H54 (cell line): Measurements from ENCODE around the gene KRTAP15-1.

Experiments
- DNase-seq: peaks from one replicate; pipeline ENCODE4 v3.0.0; 2011; ENCODE audit warnings: low spot score, mixed read lengths; ENCODE audit not compliant: insufficient read length
- FAIRE-seq: peaks from 3 replicates; lab custom pipeline; 2011; peaks lifted over from hg19 to GRCh38; lab: Jason Lieb, UNC
- POLR2A ChIP-seq: IDR thresholded peaks from 2 replicates; pipeline ENCODE4 v1.6.1; 2011; ENCODE audit warnings: low read depth, mild to moderate bottlenecking, low read length

Gene KRTAP15-1

GRCh38 chr21:30439975-30440374, at the start of gene KRTAP15-1:
Gene KRTAP15-1 (plus strand): TSS chr21:30440275. CDS start chr21:30440328, 53 bp downstream.
- TF ChIP-seq POLR2A = no peak
- no peak for DNase-seq
- no peak for FAIRE-seq

GRCh38 chr21:30391492-30392025, 48.5 kb upstream of the KRTAP15-1 start:
- FAIRE-seq (no peak), DNase-seq (no peak)
- TF ChIP-seq POLR2A = no peak

GRCh38 chr21:30395731-30396130, 44.3 kb upstream of the KRTAP15-1 start, which contains the start of gene KRTAP13-1:
Gene KRTAP13-1 (plus strand): TSS chr21:30396031. CDS start chr21:30396087, 56 bp downstream.
- no peak for TF ChIP-seq POLR2A
- FAIRE-seq (no peak), DNase-seq (no peak)

GRCh38 chr21:30408782-30409494, 31.1 kb upstream of the KRTAP15-1 start:
- no peak for TF ChIP-seq POLR2A
- peak; percentile 25 for DNase-seq
- peak; percentile 89 for FAIRE-seq

GRCh38 chr21:30415993-30416392, 24.1 kb upstream of the KRTAP15-1 start:
- no peak for DNase-seq
- no peak for FAIRE-seq
- TF ChIP-seq POLR2A = no peak

GRCh38 chr21:30425826-30426225, 14.2 kb upstream of the KRTAP15-1 start, which contains the start of gene KRTAP13-3:
Gene KRTAP13-3 (minus strand): TSS chr21:30425926. CDS start chr21:30425912, 14 bp downstream.
- FAIRE-seq (no peak), DNase-seq (no peak)
- TF ChIP-seq POLR2A = no peak

- TF ChIP-seq POLR2A = no peak
- FAIRE-seq (no peak), DNase-seq (no peak)
These were observed 13.3 kb upstream of the KRTAP15-1 start for GRCh38 chr21:30426731-30427130.

- FAIRE-seq = no peak
- no peak for TF ChIP-seq POLR2A
- DNase-seq = no peak
These were observed 9.9 kb upstream of the KRTAP15-1 start, which contains the start of gene KRTAP13-4 for GRCh38 chr21:30430170-30430655. Gene KRTAP13-4 (plus strand): TSS chr21:30430220. CDS start chr21:30430276, 56 bp downstream.

GRCh38 chr21:30434033-30434631, 5.9 kb upstream of the KRTAP15-1 start:
- FAIRE-seq (peak; percentile 90), DNase-seq (peak; percentile 4)
- no peak for TF ChIP-seq POLR2A

- DNase-seq (no peak), FAIRE-seq (no peak)
- TF ChIP-seq POLR2A = no peak
These were observed 3.0 kb upstream of the KRTAP15-1 start for GRCh38 chr21:30437010-30437565.

- no peak for TF ChIP-seq POLR2A
- FAIRE-seq = no peak
- no peak for DNase-seq
These were observed 3.2 kb downstream of the KRTAP15-1 start for GRCh38 chr21:30443226-30443625.

- TF ChIP-seq POLR2A = no peak
- no peak for DNase-seq
- no peak for FAIRE-seq
These were observed 4.1 kb downstream of the KRTAP15-1 start for GRCh38 chr21:30444204-30444603.

GRCh38 chr21:30447056-30447455, 7.0 kb downstream of the KRTAP15-1 start:
- TF ChIP-seq POLR2A = no peak
- no peak for FAIRE-seq
- no peak for DNase-seq

- no peak for TF ChIP-seq POLR2A
- DNase-seq (no peak), FAIRE-seq (no peak)
These were observed 8.4 kb downstream of the KRTAP15-1 start for GRCh38 chr21:30448514-30448913.
